Urinary bladder (tissue), 4 donors: Measurements from ENCODE around the gene PGP. TPM values are rescaled to one million over a fixed set of nuclear protein-coding genes. Genes with fewer than 3 reads are reported as not detected.
"Not testable (repeated sequence)": the region's sequence is repeated elsewhere in the genome, so short reads cannot be mapped to it uniquely, and the experiment has no call there.

ENCODE experiments used
- DNase-seq: peaks from one replicate; pipeline ENCODE4 v3.0.0-alpha.2; 2015; ENCODE audit errors: extremely low spot score
- H3K27ac ChIP-seq: one replicate; pipeline ENCODE4 v1.5.1; 2013; ENCODE audit warnings: low read depth, mild to moderate bottlenecking, moderate library complexity
- H3K36me3 ChIP-seq: one replicate; pipeline ENCODE4 v1.6.1; 2013; ENCODE audit warnings: mild to moderate bottlenecking, moderate library complexity; ENCODE audit not compliant: insufficient read depth
- H3K4me1 ChIP-seq: one replicate; pipeline ENCODE4 v1.6.1; 2013; ENCODE audit warnings: mild to moderate bottlenecking, moderate library complexity; ENCODE audit not compliant: insufficient read depth
- H3K4me3 ChIP-seq: one replicate; pipeline ENCODE4 v1.5.1; 2013; ENCODE audit warnings: low read depth, low read length
- WGBS: extraction: QIAGEN DNeasy Blood & Tissue Kit; methylation state at CpG from one replicate; pipeline ENCODE4 v1.1.7; 2013; 5-methylcytosine and 5-hydroxymethylcytosine counted together
- polyA plus RNA-seq: library from polyadenylated mRNA; stranded (reverse); fragments of 200-250 nt; gene quantifications from one replicate; pipeline ENCODE4 v1.2.3, GENCODE V29; 2013
- total RNA-seq: library from RNA; depleted of rRNA; stranded (reverse); fragments of >200 nt; gene quantifications from one replicate; pipeline ENCODE4 v1.2.3, GENCODE V29; 2014
- donor health status: healthy with polysubstance abuse.
- donor health status: healthy.

The PGP gene
- total and polyA plus RNA-seq, 2 donors, result 4.8 to 10.5 TPM

DNA sequence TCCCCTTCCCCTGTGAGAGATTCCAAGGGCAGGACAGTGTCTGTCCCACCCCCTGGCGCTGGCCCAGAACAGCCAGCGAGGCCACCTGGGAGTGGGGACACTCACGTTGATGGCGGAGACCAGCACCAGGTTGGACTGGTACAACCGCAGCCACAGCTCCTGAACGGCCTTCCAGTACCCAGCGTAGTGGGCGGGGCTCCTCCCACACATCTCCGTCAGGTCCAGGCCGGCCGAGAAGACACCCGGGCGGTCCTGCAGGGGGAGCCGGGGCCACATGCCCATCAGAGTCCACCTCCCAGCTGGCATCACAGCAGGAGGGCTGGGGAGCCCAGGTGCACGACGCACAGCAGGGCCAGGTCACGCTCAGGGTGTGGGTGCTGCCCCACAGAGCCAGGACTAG, 29.7 kb upstream of the PGP start:
- H3K4me3 ChIP-seq, result no peak overlapping the region
- H3K27ac ChIP-seq, result no peak overlapping the region
- H3K36me3 ChIP-seq, result no peaks in the 10 kb centered on the region
- no peak for DNase-seq
- 77% methylated on average over 17 of the region's 17 CpGs for WGBS
- no peaks in the 10 kb centered on the region for H3K4me1 ChIP-seq

DNA sequence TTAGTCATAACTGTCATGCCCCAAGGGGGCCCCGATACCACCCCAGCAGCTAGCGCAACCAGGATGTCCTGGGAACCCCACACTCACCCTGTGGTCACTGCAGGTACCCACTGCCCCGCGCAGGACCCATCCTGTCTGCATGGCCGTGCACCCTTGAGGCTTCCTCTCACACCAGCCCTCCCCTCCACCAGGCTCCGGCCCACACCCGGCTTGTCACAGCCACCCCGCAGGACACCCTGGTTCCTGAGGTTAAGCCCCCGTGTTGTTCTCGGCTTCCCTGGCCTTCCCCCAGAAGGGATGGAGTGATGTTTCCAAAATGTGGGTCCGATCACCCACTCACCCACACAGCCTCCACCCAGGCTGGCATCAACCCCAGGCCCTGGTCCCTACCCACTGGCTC, 29.1 kb upstream of the PGP start:
- H3K27ac ChIP-seq, result no peak overlapping the region
- H3K4me1 ChIP-seq, result no peaks in the 10 kb centered on the region
- 96% methylated on average over 11 of the region's 11 CpGs for WGBS
- no peak overlapping the region for H3K4me3 ChIP-seq
- H3K36me3 ChIP-seq, result no peaks in the 10 kb centered on the region
- DNase-seq, result no peak

DNA sequence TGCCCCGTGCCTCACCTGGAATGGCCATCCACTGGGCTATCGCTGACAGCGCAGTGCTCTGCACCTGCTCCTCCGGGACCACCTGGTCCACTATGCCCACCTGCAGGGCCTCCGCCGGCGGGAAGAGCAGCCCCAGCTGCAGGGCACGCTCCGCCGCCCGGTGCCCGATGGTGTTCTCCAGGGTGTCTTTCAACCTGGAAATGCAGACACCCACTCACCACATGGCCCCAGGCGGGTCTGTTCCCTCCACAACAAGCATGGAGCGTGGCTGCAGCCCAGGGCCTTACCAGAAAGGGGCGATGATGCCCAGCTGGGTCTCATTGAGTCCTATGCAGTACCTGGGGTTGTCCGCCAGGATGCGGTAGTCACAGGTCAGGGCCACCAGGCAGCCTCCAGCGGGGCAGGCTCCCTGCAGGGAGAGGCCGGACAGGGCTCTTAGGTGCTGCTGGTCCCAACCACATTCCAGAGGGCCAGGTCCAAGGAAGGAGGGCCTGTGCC, 28.4 kb upstream of the PGP start:
- DNase-seq, result no peak
- WGBS, result 97% methylated on average over 19 of the region's 19 CpGs
- no peak overlapping the region for H3K4me3 ChIP-seq
- no peaks in the 10 kb centered on the region for H3K36me3 ChIP-seq
- H3K27ac ChIP-seq, result no peak overlapping the region
- no peaks in the 10 kb centered on the region for H3K4me1 ChIP-seq

DNA sequence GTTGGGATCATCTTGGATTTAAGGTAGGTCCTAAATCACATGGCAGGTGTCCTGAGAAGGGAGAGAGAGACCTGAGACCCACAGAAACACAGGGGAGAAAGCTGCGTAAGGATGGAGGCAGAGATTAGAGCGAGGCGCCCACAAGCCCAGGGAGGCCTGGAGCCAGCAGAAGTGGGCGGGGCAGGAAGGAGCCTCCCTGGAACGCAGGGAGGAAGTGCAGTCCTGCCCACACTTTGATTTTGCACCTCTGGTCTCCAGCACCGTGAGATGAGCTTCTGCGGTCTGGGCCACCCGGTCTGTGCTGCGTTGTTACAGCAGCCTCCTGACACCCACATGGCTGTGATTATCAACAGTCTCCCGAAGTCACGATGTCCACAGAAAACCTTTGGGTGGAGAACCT, 28.0 kb upstream of the PGP start:
- Histone ChIP-seq H3K4me1 (no peaks in the 10 kb centered on the region), H3K36me3 (no peaks in the 10 kb centered on the region), H3K4me3 (no peak overlapping the region), H3K27ac (no peak overlapping the region)
- no peak for DNase-seq
- WGBS, result 84% methylated on average over 11 of the region's 11 CpGs

DNA sequence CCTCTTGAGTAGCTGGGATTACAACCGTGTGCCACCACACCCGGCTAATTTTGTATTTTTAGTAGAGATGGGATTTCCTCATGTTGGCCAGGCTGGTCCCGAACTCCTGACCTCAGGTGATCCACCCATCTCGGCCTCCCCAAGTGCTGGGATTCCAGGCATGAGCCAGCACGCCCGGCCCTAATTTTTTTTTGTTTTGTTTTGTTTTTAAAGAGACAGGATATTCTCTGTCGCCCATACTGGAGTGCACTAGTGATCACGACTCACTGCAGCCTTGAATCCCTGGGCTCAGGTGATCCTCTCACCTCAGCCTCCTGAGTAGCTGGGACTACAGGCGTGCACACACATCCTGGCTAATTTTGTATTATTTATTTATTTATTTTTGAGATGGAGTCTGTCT, 25.7 kb upstream of the PGP start:
- 80% methylated on average over 9 of the region's 9 CpGs for WGBS
- not testable (repeated sequence) for H3K27ac ChIP-seq

DNA sequence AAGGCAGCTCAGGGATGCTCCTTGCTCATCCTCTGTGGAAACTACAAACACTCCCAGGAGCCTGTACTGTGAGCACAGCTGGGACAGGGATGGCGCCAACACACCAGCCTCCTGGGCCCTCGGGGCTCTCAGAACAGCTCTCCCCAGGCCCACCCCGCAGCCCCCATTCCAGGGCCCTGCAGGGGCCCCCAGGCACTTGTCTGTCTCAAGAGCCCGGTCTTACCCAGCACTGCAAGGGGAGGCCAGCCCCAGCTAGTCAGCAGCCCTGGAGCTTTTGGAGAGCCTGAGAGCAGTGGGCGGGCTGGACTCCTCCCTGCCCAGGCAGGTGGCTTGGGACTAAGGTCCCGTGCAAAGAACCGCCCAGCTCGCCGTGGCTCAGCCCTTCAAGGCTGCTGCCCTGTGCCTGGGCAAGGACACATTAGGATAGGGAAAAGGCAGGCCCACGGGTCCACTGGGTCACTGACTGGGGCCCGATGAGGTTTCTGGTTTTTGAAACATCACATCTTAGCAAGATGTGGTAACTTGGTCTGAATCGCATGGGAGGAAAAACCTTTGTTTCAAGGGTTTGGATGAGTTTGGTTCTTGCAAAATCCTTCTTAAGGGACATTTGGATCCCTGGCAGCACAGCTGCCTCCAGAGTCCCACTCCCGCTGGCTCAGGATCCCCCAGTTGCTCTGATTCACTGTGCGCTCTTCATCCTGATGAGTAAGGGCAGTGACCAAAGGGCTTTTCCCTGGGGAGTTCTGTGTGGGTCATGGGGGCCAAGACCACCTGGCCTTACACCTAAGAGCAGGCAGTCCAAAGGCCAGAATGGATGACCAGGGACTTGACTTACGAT, 24.4 kb upstream of the PGP start:
- Histone ChIP-seq H3K27ac (no peak overlapping the region), H3K4me1 (peaks cover 1% of the 10 kb centered on the region), H3K36me3 (peaks cover 4% of the 10 kb centered on the region), H3K4me3 (no peak overlapping the region)
- DNase-seq, result no peak
- 76% methylated on average over 15 of the region's 15 CpGs for WGBS

More for the DNA sequence above, 25.7 kb upstream of the PGP start:
- H3K4me1 ChIP-seq, H3K36me3 ChIP-seq, DNase-seq, H3K4me3 ChIP-seq: not testable (repeated sequence)

DNA sequence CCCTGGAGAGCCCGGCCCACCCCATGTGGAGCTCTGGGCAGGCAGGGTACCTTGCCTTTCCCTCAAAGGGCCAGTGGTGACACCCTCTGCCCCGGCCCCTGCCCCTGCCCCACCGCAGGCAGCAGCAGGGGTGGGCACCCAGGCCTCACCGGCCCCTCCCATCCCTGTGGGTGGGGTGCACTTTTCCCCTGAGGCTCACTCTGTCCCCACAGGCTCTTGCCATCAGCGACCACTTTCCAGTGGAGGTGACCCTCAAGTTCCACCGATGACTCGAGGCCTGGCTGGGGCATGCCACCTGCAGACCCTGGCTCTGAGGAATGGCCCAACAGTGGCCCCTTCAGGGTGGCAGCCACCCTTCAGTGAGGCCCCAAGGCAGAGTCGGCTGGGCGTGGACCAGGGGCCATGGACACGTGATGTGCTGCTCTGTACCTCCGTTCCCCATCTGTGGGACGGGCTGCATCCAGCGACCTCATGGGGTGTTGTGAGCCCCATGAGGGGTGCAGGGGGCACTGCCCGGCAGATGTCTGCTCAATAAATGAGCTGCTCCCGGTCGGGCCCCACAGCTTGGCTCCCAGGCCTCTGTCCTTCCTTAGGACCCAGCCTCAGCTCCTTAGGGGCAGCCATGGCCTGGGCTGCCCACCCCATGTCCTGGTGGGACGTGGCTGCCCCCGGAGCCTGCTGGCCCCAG, 23.7 kb upstream of the PGP start:
- peaks cover 6% of the 10 kb centered on the region for H3K36me3 ChIP-seq

DNA sequence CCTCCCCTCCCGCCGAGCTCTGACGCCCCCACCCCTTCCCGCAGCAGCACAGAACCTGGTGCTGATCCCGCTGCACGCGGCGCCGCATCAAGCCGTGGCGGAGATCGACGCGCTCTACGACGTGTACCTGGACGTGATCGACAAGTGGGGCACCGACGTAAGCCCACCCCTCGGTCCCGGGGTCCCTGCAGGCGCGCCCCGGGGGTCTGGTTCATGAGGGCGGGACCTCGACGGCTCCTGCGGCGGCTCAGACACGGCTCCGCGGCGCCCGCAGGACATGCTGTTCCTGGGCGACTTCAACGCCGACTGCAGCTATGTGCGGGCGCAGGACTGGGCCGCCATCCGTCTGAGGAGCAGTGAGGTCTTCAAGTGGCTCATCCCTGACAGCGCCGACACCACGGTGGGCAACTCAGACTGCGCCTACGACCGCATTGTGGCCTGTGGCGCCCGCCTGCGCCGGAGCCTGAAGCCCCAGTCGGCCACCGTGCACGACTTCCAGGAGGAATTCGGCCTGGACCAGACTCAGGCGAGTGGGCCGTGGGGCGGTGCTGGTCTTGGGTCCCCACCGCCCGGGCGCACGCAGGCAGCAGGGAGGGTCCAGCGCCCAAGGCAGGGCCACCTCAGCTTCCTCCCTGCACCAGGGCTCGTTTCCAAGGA, 23.0 kb upstream of the PGP start:
- no peak overlapping the region for H3K4me3 ChIP-seq
- 12% methylated on average over 65 of the region's 65 CpGs for WGBS
- H3K27ac ChIP-seq, result no peak overlapping the region
- peaks cover 1% of the 10 kb centered on the region for H3K4me1 ChIP-seq
- H3K36me3 ChIP-seq, result peaks cover 13% of the 10 kb centered on the region
- no peak for DNase-seq

More for the DNA sequence above, 23.7 kb upstream of the PGP start:
- WGBS, result 51% methylated on average over 18 of the region's 18 CpGs
- no peak for DNase-seq
- peaks cover 1% of the 10 kb centered on the region for H3K4me1 ChIP-seq
- no peak overlapping the region for H3K4me3 ChIP-seq
- H3K27ac ChIP-seq, result no peak overlapping the region

DNA sequence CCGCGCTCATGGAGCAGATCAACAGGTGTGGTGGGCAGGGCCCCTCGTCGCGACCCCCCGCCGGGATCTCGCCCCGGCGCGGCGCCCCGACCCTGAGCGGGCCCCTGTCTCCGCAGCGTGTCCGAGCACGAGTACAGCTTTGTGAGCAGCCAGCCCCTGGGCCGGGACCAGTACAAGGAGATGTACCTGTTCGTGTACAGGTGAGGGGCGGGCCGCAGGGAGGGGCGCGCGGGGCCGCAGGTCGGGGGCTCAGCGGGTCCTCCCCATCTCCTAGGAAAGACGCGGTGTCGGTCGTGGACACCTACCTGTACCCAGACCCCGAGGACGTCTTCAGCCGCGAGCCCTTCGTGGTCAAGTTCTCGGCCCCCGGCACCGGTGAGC, 22.5 kb upstream of the PGP start:
- H3K36me3 ChIP-seq, result peaks cover 18% of the 10 kb centered on the region
- no peak overlapping the region for H3K27ac ChIP-seq
- no peak overlapping the region for H3K4me3 ChIP-seq
- DNase-seq, result no peak
- 4% methylated on average over 40 of the region's 40 CpGs for WGBS
- peaks cover 1% of the 10 kb centered on the region for H3K4me1 ChIP-seq

DNA sequence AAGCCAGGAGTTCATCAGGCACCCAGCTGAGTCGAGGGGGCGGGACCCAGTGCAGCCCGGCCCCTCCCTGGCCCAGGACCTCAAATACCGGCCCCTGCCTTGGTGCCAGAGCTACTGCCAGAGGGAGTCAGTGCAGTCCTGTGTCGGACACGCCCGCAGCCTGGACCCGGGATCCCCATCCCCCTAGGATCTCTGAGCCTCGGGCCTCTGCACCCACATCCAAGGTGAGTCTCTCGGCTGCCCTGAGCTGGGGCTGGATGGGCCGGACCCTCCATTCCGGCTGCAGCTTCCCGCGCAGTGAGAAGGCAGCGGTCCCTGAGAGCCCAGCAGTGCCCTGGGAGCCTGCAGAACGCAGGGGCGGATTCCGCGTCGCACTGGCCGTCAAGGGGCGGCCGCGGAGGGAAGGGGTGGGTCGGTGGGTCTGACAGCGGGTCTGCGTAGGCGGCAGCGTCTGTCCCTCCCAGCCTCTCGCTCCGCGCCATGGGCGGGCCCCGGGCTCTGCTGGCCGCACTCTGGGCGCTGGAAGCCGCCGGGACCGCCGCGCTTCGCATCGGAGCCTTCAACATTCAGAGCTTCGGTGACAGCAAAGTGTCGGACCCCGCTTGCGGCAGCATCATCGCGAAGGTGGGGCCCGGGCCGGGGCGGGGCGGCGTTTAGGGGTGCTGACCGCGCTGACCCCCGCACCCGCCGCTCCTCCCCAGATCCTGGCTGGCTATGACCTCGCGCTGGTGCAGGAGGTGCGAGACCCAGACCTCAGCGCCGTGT, 21.9 kb upstream of the PGP start, which contains the start of gene DNASE1L2:
TSS of gene DNASE1L2 (plus strand) at position 108 of the 765 bp plus-strand sequence. CDS start at position 481, 373 bp downstream.
- Histone ChIP-seq H3K27ac (no peak within 1 kb of the TSS), H3K4me3 (no peak within 1 kb of the TSS), H3K36me3 (peaks cover 18% of the 10 kb centered on the region), H3K4me1 (peaks cover 1% of the 10 kb centered on the region)
- 4% methylated on average over 64 of the region's 64 CpGs for WGBS
- no peak for DNase-seq

DNA sequence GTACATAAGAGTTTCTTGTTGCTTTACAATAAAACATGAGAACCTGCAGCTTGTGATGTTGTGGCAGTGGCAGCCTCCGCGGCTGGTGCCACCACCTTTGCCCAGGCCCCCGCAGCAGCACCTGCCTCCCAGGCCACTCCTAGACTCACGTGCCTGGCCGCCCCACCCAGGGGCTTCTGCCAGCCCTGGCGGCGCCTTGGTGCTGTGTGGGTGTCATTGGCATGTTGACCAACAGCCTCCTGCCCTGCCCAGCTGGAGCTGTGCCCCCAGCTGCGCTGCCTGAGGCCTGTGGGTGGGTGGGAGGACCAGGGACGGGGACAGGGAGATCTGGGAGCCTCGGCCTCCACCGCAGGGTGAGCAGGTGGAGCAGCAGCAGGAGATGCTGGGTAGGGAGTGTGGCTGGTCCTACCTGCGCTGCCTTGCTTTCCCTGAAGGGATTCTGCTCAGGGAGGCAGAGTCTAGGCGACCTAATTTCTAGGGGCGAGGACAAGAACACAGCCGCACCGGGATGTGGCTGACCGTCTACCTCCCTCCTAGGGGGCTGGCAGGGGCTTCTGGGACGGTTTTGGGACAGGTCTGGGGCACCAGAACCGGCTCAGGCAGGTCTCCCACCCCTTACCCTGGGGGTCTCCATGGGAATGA, 21.2 kb upstream of the PGP start:
- DNase-seq, result no peak
- H3K4me1 ChIP-seq, result peaks cover 1% of the 10 kb centered on the region
- WGBS, result 81% methylated on average over 19 of the region's 19 CpGs
- H3K36me3 ChIP-seq, result peaks cover 18% of the 10 kb centered on the region
- no peak overlapping the region for H3K27ac ChIP-seq
- no peak overlapping the region for H3K4me3 ChIP-seq

DNA sequence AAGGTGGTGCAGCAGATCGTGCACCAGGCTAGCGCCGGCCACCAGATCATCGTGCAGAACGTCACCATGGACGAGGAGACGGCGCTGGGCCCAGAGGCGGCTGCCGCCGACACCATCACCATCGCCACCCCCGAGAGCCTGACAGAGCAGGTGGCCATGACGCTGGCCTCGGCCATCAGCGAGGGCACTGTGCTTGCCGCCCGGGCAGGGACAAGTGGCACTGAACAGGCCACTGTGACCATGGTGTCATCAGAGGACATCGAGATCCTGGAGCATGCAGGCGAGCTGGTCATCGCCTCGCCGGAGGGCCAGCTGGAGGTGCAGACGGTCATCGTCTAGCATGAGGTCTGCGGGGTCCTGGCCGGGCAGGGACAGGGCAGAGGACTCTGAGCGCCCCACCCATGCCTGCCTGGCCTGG, 20.6 kb upstream of the PGP start:
- H3K4me3 ChIP-seq, result no peak overlapping the region

DNA sequence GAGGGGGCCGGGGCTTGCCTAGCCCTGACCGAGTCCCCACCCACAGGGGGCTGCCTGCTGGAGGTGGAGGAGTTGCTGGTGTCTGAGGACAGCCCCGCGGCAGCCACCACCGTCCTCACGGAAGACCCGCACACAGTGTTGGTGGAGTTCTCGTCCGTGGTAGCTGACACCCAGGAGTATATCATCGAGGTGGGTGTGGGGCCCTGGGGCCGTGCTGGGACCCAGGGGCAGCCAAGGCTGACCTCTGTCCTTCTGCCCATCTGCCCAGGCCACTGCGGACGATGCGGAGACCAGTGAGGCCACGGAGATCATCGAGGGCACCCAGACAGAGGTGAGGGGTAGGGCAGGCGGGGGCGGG, 20.2 kb upstream of the PGP start:
- Histone ChIP-seq H3K4me1 (peaks cover 1% of the 10 kb centered on the region), H3K4me3 (no peak overlapping the region), H3K36me3 (peaks cover 18% of the 10 kb centered on the region), H3K27ac (no peak overlapping the region)
- WGBS, result 91% methylated on average over 18 of the region's 18 CpGs
- no peak for DNase-seq

More for the DNA sequence above, 20.6 kb upstream of the PGP start:
- DNase-seq, result no peak
- Histone ChIP-seq H3K36me3 (peaks cover 18% of the 10 kb centered on the region), H3K27ac (no peak overlapping the region), H3K4me1 (peaks cover 1% of the 10 kb centered on the region)
- 95% methylated on average over 28 of the region's 28 CpGs for WGBS
